NCI-H1092 treated with DMSO at 0.1 percent for 48 hours (cell line): Measurements from ENCODE around the gene ANKRD44.

ENCODE experiments used
- DNase-seq: peaks from one replicate; lab custom pipeline; 2025; lab: John Stamatoyannopoulos, UW

Gene ANKRD44

GRCh38 chr2:197237291-197238042, 73.1 kb downstream of the ANKRD44 start:
- no peak for DNase-seq

- DNase-seq: no peak
These were observed 73.8 kb downstream of the ANKRD44 start for GRCh38 chr2:197236816-197237215.

GRCh38 chr2:197236159-197236558, 74.4 kb downstream of the ANKRD44 start:
- DNase-seq: no peak

- DNase-seq: no peak
These were observed 74.9 kb downstream of the ANKRD44 start for GRCh38 chr2:197235711-197236110.

GRCh38 chr2:197234671-197235191, 75.8 kb downstream of the ANKRD44 start:
- no peak for DNase-seq

- DNase-seq: no peak
These were observed 77.1 kb downstream of the ANKRD44 start for GRCh38 chr2:197233473-197233872.

- DNase-seq: no peak
These were observed 78.6 kb downstream of the ANKRD44 start for GRCh38 chr2:197232010-197232409.

GRCh38 chr2:197229509-197230443, 80.8 kb downstream of the ANKRD44 start:
- no peak for DNase-seq

- no peak for DNase-seq
These were observed 87.1 kb downstream of the ANKRD44 start for GRCh38 chr2:197223451-197223850.

GRCh38 chr2:197219636-197220035, 90.9 kb downstream of the ANKRD44 start:
- no peak for DNase-seq

GRCh38 chr2:197217541-197217940, 93.0 kb downstream of the ANKRD44 start:
- no peak for DNase-seq

- peak; percentile 5 for DNase-seq
These were observed 94.1 kb downstream of the ANKRD44 start for GRCh38 chr2:197216361-197216979.

GRCh38 chr2:197215748-197216360, 94.7 kb downstream of the ANKRD44 start:
- DNase-seq: no peak

GRCh38 chr2:197212344-197213262, 98.0 kb downstream of the ANKRD44 start:
- no peak for DNase-seq

- DNase-seq: no peak
These were observed 98.7 kb downstream of the ANKRD44 start for GRCh38 chr2:197211881-197212342.

- no peak for DNase-seq
These were observed 100.2 kb downstream of the ANKRD44 start for GRCh38 chr2:197210430-197210829.

- no peak for DNase-seq
These were observed 100.7 kb downstream of the ANKRD44 start for GRCh38 chr2:197209742-197210408.

GRCh38 chr2:197209246-197209645, 101.3 kb downstream of the ANKRD44 start:
- no peak for DNase-seq

- no peak for DNase-seq
These were observed 101.7 kb downstream of the ANKRD44 start for GRCh38 chr2:197208841-197209240.

GRCh38 chr2:197208024-197208423, 102.6 kb downstream of the ANKRD44 start:
- DNase-seq: no peak
